Middle frontal gyrus (tissue), 1 donor: ENCODE results near the gene CST1.
"Not testable (repeated sequence)": the region's sequence is repeated elsewhere in the genome, so short reads cannot be mapped to it uniquely, and the experiment has no call there.

ENCODE experiments used
- DNase-seq: peaks from one replicate; pipeline ENCODE4 v3.0.0-alpha.2; 2015; ENCODE audit warnings: low spot score; ENCODE audit errors: extremely low spot score

Gene CST1, protein sequence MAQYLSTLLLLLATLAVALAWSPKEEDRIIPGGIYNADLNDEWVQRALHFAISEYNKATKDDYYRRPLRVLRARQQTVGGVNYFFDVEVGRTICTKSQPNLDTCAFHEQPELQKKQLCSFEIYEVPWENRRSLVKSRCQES

DNA sequence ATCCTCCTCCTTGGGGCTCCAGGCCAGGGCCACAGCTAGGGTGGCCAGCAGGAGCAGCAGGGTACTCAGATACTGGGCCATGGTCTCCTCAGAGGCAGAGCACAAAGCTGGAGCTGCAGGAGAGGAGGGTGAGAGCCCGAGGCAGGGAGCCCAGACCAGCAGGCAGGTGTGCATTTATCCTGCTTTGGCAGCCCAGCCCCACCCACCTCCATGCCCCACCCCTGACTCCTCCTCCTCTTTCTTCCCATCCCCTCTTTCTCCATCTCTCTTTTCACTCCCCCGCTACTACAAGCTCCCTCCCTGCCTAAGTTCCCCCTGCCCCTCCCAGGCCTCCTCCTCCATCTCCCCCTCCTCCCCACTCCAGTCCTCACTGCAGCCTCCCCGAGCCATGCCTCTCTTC is at the start of gene CST1:
Gene CST1 (minus strand): TSS at position 150 of the 400 bp plus-strand sequence. CDS start 69 bp downstream, at position 81.
- DNase-seq, result not testable (repeated sequence)

DNA sequence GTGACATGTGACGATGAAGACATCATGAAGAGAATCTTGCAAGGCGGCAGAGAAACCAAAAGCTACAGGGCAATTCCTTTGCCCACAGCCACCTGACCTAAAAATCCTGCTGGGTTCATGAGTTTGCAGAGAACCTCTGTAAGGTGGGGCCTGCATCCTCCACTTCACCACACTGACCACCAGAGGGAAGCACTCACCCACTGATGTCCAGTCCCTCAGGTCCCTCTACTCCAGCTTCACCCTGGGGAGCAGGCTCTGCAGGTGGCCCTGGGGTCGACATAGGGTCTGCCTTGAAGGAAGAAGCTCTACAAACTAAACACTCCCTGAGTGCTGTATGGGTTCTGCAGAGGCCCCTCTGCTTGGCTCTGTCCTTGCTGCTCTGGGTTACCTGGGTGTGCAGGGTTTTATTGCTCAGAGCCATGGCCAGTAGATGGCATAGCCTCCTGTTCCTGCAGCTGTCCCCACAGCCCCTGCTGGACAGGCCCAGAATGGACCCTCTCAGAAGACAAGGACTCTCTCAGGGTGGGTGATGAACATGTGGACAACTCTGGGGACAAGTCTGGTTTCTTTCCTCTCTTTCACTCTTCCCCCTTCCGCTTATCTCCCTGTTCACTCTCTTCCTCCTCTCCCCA is 48.6 kb upstream of the CST1 start:
- DNase-seq, result not testable (repeated sequence)

DNA sequence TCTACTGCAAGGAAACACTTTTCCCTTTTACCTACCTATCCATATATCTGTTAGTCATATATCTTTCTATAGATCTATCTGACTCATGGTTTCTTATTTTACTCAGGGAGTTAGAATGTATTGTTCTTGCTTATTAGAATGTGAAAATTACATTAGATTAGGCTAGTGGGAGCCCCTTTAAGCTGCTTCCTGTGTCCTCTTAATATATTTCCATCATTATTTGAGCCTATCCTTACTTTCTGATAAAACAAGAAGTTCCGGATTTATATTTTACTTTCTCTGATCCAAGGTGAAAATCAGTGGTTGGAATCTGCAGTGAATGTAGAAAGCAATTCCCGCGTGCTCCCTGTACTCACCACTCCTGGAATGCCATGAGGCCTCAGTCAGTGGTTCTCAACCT is 44.8 kb upstream of the CST1 start:
- DNase-seq, result no peak

DNA sequence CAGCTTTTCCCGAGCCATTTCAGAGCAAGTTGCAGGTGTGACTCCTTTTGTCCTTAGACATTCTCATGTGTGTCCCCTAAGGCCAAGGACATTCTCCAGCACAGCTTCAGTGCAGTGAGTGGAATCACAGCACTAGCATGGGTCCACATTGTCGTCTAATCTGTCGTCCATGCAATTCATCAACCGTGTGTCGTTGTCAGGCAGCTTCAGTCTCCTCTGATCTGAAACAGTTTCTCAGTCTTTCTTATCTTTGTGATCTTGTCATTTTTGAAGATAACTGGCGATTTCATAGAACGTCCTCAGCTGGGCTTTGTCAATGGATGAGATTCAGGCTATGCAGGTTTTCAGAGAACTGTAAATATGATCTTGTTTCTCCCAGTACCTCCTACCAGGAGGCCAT is 44.1 kb upstream of the CST1 start:
- DNase-seq, result no peak

DNA sequence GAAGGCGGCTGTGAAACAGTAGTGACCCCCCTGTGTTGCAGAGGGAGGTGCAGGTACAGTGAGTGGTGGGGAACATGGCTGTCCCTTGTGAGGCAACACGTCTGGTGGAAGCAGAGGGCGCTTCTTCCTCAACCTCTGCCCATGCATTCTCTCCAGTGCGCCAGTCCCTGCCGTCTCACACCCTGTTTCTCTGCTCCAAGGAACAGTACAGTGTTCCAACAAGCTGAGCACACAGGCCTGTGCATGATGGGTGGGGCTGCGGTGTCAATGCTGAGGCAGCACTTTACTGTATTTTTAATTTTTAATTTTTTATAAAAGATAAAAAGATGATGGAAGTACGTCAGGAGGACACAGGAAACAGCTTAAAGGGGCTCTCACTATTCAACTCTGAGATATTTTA is 43.3 kb upstream of the CST1 start:
- no peak for DNase-seq

DNA sequence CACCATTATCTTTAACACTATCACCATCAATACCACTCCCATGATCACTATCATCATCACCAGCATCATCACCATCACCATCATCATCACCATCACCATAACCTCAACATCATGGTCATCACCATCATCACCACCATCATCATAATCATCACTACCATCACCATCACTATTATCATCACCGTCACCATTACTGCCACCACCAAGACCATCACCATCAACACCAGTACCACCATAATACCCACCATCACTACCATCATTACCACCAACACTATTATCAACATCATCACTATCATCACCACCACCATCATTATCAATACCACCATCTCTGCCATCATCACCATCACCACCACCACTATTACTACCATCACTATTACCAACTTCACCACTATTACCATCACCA is 32.7 kb upstream of the CST1 start:
- DNase-seq, result no peak

DNA sequence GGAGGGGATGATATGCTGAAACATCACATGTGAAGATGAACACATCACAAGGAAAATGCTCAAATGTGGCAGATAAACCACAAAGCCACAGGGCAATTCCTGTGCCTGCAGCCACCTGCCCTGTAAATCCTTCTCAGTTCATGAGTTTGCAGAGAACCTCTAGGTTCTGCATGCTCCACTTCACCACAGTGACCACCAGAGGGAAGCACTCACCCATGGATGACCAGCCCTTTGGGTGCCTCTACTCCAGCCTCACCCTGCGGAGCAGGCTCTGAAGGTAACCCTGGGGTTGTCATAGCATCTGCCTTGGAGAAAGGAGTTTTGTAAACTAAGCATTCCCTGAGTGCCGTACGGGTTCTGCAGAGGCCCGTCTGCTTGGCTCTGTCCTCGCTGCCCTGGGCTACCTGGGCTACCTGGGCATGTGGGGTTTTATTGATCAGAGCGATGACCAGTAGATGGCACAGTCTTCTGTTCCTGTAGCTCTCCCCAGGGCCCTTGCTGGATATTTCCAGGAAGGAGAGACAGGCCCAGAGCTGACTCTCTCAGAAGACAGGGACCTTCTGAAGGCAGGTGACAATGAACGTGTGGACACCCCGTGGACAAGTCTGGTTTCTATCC is 31.7 kb upstream of the CST1 start:
- no peak for DNase-seq

DNA sequence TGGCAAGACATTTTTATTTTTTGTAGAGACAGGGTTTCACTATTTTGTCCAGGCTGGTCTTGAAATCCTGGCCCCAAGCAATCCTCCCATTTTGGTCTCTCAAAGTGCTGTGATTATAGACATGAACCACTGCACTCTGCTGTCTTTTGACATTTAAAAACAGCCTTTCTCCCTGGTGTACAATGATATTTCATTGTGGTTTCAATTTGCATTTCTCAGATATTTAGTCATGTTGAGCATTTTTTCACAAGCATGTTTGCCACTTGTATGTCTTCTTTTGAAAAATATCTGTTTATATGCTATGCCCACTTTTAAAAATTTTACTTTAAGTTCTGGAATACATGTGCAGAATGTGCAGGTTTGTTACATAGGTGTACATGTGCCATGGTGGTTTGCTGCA is 27.9 kb upstream of the CST1 start:
- not testable (repeated sequence) for DNase-seq

DNA sequence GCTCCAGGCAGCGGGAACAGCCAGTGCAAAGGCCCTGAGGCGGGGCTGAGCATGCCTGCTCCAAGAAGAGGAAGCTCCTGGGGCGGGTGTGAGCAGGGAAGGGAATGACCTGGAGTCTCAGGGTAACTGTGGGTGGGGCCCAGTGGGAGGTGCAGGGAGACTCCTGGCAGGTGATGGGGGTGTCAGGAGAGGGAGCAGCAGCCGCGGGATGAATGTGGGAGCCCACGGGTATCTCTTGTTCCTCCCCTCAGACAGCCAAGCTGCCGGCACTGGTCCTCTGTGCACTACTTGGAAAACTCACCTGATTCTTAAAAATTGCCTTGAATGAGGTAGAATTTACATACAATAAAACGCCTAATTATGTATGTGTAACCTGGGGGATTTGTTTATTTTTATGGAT is 26.6 kb upstream of the CST1 start:
- DNase-seq, result not testable (repeated sequence)

DNA sequence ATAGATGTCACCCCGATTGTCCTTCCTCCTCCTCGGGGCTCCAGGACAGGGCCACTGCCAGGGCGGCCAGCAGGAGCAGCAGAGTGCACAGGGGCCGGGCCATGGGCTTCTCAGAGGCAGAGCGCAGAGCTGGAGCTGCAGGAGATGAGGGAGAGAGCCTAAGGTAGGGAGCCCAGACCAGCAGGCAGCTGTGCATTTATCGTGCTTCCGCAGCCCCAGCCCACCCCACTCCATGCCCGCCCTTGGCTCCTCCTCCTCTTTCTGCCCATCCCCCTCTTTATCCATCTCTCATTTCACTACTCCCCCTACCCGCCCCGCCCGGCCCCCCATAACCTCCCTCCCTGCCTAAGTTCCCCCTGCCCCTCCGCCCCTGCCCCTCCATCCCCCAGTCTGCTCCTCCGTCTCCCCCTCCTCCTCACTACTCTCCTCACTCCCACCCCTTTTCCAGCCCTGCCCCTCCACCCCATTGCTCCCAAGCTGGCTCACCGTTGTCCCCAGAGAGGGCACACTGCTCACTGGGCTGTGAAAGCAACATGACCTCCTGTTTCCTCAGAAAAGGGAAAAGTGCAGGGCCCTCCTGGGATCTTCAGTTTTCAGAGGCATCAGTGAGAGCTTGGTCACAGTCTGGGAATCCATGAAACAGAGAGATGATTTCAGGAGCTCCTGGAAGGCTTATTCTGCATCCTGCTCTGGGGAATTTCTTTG is 25.5 kb upstream of the CST1 start:
- no peak for DNase-seq

DNA sequence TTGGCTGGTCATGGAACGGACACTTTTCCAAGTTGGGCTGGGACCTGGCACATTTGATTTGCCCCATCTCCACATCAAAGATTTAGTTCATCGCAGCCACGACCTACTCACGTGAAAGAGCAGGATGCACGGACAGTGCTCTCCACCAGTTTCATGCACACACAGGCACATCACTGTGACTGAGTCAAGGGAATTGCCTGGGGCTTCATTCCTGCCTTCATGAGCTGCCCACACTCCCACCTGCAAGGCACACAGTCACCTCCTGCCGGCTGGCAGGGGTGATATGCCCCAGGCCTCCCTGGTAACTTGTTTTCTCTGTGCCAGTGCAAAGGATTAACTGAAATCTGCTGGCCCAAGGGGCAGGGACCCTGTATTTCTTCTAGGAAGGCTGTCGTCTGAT is 23.3 kb upstream of the CST1 start:
- DNase-seq, result no peak

DNA sequence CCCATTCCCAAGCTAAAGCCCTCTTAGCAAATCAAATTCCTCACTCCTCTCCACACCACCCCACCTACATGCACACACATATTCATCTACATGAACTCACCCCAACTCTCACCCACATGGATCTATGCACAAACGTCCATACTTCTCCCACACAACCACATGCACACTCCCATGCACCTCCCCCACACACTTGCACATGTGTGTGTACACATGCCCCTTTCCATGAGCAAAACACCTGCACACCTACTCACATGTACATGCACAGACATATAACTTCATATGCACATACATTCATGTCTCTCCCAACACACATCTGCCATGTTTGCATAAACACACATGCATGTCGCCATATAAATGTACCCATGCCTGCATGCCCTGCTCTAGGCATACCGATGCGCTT is 22.8 kb upstream of the CST1 start:
- DNase-seq, result no peak

DNA sequence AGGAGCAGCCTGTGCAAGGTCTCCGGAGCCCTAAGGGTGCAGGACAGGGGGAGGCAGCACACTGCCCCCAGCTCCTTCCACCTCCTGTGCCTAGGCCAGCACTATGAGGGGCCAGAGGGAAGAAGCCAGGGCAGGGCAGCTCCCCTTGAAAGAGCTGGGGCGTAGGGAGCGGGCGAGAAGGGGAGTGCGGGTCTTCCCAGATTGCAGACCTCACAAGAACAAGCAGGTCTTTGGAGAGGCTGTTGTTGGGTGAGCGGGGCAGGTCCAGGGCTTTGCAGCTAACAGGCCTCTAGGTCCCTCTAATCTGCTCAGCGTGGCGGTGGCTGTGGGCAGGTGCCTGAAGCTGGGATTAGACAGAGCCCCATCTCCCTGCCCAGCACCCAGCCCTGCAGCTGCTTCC is 22.4 kb upstream of the CST1 start:
- no peak for DNase-seq

DNA sequence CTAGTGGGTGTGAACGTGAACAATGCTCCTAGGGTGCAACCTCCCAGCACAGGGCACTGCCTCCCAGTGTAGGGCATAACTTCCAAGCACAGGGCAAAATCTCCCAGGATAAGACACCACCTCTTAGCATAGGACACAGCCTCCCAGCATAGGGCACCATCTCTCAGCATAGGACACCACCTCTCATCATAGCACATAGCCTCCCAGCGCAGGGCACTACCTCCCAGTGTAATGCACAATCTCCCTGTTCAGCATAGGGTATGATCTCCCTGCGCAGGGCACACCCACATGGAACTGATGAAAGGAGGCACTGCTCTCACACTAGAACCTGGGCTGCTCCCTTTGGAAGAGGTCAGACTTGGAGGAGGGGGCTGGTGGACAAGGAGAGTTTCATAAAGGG is 21.3 kb upstream of the CST1 start:
- no peak for DNase-seq

DNA sequence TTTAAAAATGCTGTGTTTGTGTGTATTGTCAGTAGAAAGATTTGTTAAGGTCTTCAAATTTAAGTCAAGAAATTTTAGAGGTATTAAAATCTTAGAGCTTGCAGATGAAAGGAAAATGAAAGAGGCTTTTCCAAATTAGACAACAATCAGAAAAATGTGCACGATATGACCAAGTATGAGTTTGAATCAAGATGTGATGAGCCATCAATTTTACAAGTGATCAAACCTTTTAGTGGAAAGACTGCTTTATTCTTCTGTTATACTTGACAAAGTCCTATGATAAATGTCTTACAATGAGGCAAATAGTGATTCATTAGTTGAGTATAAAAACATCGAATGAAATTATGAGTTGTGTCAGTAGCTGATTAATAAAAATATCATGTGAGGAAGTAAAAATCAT is 19.6 kb upstream of the CST1 start:
- DNase-seq, result no peak

DNA sequence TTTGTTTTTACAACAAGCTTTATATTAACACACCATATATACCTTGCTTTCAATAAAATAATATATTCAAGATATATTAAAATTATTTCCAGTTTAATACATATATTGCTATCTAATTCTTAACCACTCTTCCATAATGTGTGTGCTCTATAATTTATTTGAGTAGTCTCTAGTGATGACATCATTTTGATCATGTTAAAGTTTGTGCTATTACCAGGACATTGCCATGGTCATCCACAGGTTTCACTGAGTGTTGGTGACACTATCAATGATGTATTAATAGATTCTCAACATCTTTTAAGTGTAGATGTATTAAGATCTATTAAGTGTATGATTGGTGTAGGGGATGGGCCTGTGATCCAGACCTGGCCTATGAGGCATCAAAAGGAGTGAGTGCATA is 17.8 kb upstream of the CST1 start:
- not testable (repeated sequence) for DNase-seq

DNA sequence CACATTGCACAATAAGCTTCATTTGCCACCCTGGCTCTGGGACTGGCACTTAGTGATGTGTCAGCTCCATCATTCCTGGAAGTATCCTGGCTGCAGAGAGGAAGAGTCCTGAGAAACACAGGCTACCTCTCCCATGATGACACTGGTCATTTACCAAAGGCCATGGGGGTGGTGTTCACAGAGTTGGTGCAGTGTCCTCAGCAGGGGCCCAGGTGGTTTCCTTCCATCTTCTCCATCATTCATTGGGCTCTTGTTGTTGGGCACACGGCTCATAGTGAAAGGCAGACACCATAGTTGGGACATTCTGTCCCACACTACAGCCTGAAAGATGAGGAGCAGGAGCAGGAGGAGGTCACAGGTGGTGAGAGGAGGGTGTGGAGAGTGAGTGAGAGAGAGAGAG is 15.8 kb upstream of the CST1 start:
- DNase-seq, result no peak

DNA sequence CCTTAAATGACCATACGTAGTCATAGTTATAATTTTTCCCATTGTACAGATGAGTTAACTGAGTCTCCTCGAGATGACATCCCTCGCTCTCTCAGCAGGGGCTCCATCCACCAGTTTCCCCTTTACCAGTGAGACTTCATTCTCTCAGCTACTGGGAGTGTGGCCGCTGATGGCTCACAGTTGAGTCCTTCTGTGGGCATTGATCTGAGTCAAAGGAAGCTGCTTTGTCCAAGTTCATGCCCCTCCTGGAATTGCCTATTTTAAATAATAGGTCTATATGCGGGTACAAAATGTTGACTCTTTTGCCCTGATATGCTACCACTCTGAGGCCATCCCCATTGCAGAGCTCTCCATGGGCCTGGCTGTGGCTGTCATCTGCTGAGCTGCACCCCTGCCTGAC is 14.8 kb upstream of the CST1 start:
- DNase-seq, result no peak

DNA sequence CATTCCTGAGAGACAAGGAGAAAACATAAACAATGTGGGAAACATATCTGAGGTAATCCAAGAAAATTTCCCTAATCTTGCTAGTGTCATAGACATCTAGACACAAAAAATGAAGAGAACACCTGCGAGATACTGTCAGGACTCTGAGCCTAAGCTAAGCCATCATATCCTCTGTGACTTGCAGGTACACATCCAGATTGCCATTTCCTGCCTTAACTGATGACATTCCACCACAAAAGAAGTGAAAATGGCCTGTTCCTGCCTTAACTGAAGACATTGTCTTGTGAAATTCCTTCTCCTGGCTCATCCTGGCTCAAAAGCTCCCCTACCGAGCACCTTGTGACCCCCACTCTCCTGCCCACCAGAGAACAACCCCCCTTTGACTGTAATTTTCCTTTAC is 13.9 kb upstream of the CST1 start:
- DNase-seq, result not testable (repeated sequence)

DNA sequence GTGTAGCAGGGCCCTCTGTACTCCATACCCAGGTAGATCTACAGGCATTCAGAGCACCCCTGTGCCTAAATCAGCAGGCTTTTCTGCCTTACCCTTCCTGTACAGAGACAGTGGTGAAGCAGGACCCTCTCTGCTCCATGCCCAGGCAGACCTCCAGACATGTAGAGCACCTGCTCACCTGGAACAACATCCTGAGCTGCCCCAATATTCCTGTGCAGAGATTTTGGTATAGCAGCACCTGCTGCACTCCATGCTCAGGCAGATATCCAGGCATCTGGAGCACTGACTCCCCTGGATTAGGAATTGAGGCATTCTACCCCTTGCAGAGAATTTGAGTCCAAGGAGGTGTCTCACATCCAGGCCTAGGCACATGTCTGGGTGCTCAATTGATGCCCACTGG is 12.6 kb upstream of the CST1 start:
- DNase-seq, result no peak

DNA sequence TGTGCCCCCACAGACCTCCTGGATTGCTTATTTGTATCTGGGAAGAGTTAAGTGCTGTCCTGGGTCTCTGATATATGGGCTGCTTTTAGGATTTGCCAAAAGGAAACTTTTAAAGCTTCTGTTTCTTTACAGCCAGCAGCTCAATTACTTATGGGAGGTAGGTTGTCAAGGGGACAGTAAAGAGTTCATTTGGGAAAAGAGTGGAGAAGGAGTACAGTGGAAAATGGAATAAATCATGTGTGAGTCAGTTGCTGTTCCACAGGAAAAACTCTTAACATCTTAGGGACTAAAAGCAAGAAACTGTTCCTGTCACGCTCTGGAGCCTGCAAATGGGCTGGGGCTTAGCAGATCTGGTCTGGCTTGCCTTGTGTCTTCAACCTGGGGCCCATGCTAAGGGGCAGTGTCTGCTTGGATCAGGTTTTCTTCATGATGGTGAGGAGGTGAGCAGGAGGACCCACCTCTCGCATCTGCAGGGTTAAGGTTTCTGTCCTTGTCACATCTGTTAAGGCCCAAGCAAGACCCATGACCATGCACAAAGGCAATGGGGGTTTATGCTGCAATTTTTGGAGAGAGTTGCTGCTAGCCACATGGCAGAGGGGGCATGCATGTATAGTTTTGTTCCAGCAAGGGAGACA is 8.7 kb upstream of the CST1 start:
- DNase-seq, result no peak

DNA sequence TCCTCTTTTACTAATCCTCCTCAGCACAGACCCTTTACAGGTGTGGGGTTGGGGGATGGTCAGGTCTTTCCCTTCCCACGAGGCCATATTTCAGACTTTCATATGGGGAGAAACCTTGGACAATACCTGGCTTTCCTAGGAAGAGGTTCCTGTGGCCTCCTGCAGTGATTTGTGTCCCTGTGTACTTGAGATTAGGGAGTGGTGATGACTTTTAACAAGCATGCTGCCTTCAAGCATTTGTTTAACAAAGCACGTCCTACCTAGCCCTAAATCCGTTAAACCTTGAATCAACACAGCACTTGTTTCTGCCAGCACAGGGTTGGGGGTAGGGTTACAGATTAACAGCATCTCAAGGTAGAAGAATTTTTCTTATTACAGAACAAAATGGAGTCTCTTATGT is 6.1 kb upstream of the CST1 start:
- not testable (repeated sequence) for DNase-seq
